Fibroblast of villous mesenchyme (primary cell): Measurements from ENCODE around the gene ZNF516. TPM values are rescaled to one million over a fixed set of nuclear protein-coding genes. Genes with fewer than 3 reads are reported as not detected.

Source experiments
- DNase-seq: peaks from one replicate; pipeline ENCODE4 v3.0.0-alpha.2; 2010; ENCODE audit warnings: low read depth
- H3K4me3 ChIP-seq: 2 replicates; pipeline ENCODE4 v1.5.1; 2011; ENCODE audit warnings: low read depth, mild to moderate bottlenecking, low read length
- total RNA-seq: library from RNA; depleted of rRNA; stranded (reverse); fragments of >200 nt; gene quantifications from 2 replicates; pipeline ENCODE4 v1.2.3, GENCODE V29; 2012
- TF ChIP-seq, protein P1 (sequence below): IDR thresholded peaks from 2 replicates; pipeline ENCODE4 v1.5.1; 2012; ENCODE audit warnings: low read depth, mild to moderate bottlenecking, low read length; ENCODE audit not compliant: insufficient read depth

ZNF516 gene
- total RNA-seq, 1 donor: 53.1 TPM

DNA sequence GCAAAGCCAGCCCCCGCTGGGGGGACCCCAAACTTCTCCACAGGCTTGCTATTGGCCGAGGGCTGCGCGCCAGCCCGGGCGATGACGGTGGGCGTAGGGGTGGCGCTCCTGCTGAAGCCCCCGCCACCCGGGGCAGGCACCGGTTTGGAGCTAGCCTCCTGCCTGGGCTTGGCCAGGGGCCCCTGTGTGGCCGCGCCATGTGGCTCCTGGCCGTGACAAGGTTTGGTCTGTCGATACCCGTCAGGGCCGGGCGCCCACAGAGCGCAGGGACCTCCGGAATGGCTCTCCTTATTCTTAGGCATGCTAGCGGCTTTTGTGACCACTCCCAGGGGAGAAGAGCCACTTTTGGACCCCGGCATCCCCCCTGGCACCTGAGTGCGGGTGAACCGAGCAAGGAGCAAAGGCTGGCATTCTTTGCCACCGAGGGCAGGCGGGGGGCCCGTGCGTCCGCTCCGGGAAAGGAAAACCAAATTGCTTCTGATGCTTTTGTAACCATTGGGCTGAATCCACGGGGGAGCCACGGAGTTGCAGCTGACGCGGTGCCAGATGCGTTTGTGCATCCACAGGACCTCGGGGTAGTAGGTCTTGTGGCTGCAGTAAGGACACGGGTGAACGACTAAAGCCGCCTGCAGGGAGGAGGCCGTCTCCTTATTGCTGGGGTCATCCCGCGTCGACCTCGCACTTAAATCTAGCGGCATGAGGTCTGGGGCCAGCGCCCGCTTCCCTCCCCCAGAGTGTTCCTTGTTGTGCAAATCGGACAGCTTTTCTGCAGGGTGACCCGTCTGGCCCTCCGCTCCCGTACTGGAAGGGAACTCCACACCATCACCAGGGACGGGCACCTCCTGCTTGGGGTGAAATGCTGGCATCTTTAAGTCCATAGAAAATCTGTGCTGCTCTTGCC lies 115.6 kb downstream of the ZNF516 start:
- DNase-seq: no peak
- TF ChIP-seq, protein P1, sequence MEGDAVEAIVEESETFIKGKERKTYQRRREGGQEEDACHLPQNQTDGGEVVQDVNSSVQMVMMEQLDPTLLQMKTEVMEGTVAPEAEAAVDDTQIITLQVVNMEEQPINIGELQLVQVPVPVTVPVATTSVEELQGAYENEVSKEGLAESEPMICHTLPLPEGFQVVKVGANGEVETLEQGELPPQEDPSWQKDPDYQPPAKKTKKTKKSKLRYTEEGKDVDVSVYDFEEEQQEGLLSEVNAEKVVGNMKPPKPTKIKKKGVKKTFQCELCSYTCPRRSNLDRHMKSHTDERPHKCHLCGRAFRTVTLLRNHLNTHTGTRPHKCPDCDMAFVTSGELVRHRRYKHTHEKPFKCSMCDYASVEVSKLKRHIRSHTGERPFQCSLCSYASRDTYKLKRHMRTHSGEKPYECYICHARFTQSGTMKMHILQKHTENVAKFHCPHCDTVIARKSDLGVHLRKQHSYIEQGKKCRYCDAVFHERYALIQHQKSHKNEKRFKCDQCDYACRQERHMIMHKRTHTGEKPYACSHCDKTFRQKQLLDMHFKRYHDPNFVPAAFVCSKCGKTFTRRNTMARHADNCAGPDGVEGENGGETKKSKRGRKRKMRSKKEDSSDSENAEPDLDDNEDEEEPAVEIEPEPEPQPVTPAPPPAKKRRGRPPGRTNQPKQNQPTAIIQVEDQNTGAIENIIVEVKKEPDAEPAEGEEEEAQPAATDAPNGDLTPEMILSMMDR: no peak

DNA sequence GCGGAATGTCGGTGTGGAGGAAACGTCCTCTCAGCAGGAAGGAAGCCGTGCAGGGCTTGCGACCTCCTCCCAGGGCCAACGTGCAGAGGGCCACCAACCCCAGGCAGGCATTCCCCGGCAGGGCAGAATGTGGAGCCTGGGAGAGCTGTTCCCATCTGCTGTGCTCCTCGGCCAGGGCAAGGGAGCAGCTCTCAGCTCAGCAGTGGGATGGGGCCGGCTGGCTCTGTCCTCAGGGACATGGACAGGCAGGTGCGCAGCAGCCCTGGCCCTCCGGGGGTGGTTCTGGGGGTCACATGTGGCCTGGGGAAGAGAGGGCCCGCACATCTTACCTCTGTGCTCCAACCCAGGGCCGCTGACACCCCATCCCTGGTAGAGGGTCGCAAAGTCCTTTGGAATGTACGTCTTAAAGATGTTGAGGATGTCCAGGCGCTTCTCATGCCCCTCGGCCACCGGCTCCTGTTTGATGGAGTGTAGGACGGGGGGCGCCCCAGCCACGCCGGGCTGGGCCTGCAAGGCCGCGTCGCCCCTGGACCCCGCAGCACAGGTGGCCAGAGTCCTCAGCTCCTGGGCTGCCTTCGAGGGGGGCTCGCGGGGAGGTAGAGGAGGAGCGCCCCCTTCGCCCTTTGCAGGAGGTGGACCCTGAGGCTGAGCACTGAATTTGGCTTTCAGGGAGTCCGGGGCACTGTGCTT lies 116.4 kb downstream of the ZNF516 start:
- DNase-seq: no peak
- TF ChIP-seq, protein P1: no peak

More for the DNA sequence above, 115.6 kb downstream of the ZNF516 start:
- no peak overlapping the region for H3K4me3 ChIP-seq

DNA sequence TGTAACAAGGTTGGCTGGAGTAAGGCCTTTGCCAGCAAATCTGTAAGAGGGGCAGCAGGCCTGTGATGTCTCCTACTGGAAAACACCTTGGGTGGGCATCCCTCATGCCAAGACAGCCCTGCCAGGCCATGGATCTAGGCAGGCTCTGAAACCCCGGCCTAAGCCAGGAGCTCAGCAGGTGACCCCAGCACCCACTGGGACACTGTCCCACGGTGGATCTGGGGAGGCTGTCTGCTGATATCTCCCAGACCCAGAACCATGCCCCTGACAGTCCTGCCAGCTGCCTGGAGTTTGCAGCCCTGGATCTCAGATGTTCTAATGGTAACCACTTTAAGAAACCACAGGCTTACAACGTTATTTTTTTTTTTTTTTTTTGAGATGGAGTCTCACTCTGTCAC lies 117.7 kb downstream of the ZNF516 start:
- no peak overlapping the region for H3K4me3 ChIP-seq
- TF ChIP-seq, protein P1: no peak
- no peak for DNase-seq

More for the DNA sequence above, 116.4 kb downstream of the ZNF516 start:
- no peak overlapping the region for H3K4me3 ChIP-seq

DNA sequence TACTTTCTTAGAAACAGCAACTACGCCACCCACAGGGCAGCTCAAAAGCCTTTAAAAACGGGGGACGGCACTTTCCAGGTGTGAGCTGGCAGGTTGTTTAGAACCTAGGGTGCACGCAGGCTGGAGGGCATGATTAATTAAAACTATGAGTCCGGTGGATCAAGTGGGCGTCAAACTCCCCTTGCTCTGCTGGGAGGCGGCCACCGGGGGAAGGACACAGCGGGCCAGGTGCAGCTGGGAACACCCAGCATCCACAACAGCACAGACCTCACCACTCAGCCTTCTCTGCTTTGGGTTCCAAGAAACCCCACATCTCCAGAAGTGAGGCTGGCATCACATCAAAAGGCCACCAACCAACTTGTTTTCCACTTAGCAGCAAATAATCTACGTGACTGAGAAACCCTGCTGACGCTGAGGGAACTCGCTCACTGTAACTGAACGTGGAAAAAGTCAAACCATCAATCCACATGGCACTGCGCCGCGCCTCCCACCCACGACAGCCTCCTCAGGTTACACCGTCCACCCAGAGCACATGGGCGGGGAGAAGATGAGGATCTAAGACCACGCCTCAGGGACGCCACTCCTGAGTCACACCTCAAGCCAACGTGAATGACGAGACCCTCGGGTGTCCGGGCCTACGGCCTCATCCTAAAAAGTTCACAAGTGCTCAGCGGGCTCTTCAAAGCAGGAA lies 118.2 kb downstream of the ZNF516 start:
- DNase-seq: no peak
- TF ChIP-seq, protein P1: no peak
- no peak overlapping the region for H3K4me3 ChIP-seq

DNA sequence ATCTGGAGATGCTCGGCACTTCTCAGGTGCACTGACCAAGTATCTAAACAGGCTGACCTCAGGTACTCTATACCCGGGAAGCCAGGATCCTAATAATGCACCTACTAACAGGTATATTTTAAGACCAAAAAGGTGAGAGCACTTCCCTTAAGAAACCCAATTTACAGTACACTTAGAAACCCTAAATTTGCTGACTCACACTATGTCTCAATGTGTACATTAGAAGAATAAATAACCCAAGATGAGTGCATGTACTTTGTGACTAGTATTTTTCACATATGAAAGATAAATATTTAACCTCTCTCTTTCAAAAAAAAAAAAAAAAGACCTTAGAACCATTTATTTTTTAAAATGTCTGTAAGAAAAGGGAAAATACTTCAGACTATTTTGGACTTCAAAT lies 118.8 kb downstream of the ZNF516 start:
- TF ChIP-seq, protein P1: no peak
- H3K4me3 ChIP-seq: no peak overlapping the region
- DNase-seq: no peak

DNA sequence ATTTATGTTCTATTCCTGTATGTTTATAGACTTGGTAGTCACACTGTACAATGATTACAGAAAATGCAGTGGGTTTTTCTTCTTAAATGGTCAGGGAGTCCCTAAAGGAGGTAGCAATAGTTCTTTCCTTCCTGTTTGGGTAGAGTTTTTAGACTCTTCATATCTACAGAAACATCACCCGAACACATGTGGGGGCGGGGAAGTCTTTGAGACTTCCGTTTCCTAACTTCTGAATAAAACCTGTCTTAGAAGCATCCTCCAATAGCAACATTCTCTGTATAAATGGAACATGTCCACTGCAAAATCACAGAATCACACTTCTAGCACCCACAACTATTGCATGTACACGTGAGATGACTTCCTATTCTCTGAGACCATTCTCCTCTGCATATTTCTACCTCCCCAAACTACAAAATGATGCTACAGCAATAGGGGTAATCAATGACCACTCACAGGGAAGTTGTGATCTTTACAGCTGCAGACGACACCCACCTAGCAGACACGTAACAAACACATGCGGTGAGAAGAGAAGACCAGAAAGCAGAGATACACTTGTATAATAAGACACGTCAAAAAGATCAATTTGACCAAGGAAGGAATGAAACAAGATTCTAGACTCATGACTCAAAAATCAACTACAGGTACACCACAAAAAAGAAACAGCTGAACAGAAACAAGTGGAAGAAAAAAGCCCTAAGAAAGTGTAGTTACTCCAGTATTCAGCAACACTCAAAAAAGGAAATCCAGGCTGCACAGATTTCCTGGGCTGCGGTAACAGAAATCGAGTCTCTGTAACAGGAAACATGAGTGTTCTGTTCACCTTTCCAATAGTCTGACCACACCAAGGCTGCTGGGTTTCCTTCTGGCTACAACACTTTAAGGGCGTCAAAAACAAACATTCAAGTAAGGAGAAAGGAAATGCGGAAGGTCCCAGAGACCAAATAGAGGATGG lies 120.4 kb downstream of the ZNF516 start:
- TF ChIP-seq, protein P1: no peak
- no peak for DNase-seq
- no peak overlapping the region for H3K4me3 ChIP-seq
